Amygdala (tissue), 56 donors: ENCODE data around the gene OSBPL9.
"Not testable (repeated sequence)": the region's sequence is repeated elsewhere in the genome, so short reads cannot be mapped to it uniquely, and the experiment has no call there.

Experiments
- DNase-seq, 56 donors: peaks; one replicate each; lab custom pipeline; 2025; lab: John Stamatoyannopoulos, UW

Gene OSBPL9

DNA sequence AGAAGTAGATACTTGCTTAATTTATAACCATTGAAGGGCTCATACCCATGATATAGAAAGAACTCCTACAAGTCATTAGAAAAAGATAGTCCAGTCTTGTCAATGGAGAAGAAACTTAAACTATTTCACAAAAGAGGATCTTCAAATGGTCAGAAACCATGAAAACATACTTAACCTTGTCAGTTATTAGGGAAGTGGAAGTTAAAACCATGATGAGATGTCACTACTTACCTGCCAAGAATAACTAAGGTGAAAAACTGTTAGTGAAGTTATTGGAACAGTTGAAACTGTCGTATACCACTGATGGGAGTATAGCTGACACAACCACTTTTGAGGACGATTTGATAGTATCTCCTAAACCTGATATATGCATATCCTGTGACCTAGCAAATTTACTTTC is 46.8 kb downstream of the OSBPL9 start:
- DNase-seq = no peak

DNA sequence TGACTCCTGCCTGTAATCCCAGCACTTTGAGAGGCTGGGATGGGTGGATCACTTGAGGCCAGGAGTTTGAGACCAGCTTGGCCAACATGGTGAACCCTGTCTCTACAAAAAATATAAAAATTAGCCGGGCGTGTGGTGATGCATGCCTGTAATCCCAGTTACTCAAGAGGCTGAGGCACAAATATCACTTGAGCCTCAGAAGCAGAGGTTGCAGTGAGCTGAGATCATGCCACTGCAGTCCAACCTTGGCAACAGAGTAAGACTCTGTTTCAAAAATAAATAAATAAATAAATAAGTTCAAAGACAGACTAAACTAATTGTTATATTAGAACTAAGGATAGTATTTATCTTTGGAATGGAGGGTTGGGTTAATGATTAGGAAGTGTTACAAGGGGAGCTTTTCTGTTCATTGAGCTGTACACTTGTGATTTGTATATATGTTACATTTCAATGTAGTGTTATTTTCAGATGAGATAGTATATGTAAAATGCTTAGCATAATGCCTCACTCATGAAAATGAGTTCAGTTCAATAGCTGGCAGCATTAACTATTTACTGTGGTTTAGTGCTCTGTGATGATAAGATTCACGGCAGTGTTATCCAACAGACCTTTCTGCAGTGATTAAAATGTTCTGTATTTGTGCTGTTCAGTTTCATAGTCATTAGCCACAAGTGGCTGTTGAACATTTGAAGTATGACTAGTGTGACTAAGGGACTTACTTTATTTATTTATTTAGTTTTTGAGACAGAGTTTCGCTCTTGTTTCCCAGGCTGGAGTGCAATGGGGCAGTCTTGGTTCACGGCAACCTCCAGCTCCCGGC is 47.7 kb downstream of the OSBPL9 start:
- no peak for DNase-seq

DNA sequence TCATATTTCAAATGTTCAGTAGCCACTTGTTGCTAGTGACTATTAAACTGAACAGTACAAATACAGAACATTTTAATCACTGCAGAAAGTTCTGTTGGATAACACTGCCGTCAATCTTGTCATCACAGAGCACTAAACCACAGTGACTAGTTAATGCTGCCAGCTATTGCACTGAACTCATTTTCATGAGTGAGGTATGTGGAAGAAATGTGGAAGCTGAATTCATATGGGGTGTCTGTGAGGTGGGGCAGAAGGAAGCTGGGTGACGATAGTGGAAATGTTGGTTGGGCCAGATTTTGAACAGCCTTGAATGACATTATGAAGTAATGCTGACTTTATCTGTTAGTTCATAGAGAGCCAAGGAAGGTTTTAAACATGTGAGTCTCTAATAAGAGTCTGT is 49.6 kb downstream of the OSBPL9 start:
- no peak for DNase-seq

DNA sequence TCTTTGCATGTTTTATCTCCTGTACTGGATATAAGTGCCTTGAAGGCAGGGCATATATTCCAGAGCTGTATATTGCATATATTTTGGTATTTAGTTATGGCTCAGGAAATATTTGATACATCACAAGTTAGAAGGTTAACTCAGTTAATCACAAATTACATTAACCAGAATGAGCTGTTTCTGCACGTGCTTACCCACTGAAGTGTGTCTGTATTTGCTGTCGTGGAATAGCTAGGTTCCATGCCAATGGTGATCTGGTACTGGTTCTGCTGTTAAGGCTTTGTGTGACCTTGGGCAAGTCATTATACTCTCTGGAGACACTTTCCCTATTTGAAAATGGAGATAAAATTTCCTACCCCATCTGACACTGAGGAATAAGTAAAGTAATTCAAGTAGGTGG is 50.7 kb downstream of the OSBPL9 start:
- no peak for DNase-seq

DNA sequence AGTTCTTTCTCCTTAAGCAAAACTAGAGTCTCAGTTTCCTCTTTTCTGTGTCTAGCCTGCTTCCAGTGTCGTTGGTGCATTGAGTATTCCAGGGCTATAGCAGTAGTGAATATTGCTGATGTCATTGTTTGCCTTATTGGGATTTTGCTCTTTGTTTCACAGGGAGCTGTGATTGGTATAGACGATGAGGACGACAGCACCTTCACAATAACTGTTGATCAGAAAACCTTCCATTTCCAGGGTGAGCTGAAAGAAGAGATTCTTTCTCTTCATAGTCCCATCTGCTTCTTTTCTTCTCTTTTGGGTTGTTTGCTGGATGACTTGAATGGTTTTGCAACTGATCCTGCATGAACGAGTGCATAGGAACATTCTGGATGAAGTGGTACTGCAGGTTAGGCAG is 52.4 kb downstream of the OSBPL9 start:
- no peak for DNase-seq

DNA sequence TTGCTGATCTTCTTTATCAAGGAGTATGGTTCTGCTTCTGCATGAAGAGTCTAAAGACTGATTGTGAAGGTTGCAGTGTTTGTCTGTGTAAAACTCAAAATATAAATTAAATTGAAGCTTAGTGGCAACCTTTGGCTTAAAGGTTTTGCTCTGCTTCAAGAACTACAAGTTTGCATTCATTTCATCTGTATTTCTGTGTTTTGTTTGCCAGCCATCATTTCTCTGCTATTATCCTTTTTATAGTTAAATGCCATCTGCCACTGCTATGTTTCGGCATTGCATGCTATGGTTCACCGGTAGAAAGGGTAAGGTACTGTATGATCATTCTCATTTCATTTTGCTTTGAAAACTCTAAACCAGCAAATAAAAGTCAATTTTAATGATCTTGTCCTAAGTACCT is 52.9 kb downstream of the OSBPL9 start:
- no peak for DNase-seq

DNA sequence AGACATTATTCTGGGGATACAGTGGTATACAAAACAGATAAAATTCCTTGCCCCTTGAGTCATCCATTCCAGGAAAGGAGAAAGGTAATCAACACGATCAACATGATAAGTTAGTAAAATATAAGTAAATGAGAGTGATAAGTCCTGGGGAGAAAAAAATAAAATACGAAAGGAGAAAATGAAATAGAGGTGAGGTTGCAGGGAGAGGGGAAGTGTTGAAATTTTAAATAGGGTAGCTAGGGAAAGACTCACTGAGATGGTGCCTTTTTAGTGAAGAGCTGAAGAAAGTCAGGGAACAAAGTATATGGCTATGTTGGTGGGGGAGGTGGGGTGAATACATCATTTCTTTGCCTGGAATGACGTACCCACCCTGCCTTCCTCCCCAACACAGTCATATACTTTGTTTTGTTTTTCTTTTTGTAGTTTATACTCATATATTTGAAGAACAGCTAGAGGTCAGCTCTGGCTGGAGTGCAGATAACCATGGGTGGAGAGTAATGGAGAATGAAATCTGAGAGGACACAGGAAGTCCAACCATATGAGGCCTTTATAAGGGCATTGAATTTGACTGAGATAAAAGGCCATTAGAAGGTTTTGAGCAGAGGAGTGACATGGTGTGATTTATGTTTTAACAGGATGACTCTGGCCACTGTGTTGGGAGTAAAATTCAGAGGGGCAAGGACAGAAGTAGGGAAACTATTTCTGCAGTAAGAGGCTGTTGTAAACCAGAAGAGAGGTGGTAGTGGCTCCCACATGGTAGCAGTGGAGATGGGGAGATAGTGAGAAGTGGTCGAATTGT is 54.8 kb downstream of the OSBPL9 start:
- DNase-seq = no peak

DNA sequence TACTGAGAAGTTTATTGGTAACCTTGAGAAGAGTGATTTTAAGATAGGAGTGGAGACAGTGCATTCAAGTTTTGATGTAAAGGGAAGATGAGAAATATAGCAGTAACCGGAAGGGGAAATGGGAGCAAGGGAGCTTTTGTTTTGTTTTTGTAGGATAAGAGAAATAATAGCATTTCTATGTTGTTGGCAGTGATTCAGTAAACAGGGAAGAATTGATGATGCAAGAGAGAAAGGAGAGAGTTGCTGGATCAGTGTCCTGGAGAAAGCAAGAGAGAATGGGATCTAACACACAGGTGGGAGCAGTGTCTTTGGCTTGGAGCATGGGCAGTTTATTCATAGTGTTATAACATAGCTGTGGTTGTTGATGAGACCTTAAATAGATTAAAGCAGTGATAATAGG is 56.4 kb downstream of the OSBPL9 start:
- no peak for DNase-seq

DNA sequence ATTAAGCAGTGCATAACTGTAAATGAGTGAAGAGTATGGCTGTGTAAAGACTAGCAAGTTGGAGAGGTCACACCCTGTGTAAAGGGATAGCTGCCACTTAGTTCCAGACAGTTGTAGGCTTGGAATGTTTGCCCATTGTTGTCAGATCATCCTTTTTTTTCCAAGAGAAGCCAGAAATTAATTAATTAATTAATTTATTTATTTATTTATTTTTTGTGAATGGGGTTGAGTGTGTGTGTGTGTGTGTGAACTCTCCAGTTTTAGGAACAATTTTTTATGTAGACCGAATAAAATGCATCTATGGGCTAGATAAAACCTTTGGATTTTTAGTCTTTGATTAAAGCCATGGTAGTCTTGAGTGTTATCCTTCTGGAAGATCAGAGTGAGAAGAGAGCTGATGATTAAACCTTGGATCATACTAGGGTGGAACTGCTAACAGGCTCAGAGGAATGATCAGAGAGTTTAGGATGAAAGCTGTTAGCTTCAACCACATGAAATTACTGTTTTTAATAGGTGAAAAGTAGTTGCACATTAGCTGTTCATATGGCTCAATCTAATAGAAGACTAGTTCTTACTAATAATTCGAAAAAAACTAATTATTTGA is 58.4 kb downstream of the OSBPL9 start:
- no peak for DNase-seq

DNA sequence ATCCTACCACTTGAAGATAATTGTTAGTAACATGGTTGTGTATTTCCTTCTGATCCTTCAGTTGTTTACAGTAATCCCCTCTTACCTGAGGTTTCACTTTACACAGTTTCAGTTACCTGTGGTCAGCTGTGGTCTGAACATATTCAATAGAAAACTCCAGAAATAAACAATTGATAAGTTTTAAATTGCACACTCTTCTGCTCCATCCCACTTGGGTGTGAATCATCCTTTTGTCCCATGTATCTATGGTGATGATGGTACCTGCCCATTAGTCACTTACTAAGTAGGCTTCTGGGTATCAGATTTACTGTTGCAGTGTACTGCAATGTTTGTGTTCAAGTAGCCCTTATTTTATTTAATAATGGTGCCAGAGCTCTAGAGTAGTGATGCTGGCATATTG is 62.5 kb downstream of the OSBPL9 start:
- DNase-seq = no peak

DNA sequence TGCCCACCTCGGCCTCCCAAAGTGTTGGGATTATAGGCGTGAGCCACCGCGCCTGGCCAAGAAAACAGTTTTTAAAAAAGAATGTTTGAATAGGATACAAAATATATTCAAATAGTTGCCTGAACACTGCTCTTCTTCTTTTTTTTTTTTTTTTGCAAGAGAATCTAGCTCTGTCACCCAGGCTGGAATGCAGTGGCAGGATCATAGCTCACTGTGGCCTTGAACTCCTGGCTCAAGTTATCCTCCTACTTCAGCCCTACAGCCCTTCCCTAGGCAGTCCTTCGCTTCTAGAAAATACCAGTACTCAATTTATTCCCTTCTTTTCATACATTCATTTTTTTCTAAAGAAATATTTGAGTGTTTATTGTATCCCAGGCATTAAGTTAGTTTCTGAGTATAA is 67.9 kb downstream of the OSBPL9 start:
- no peak for DNase-seq

DNA sequence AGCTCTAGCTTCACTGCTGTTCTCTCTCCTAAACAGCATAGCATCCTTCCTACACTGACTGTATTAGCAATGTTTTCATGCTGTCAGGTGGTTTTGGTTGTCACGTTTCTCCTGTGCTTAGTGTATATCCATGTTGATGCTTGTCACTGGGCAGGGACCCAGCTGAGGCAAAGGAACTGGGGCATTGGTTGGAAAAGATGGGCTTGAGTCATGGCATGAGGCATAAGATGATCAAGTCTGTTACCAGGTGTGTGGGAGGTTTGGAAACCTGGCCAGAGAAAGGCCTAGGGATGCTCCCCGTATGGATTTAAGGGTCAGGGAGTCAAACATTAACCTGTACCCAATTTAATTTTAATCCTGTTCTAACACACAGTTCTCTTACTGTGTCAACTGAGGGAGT is 69.6 kb downstream of the OSBPL9 start:
- DNase-seq = no peak

DNA sequence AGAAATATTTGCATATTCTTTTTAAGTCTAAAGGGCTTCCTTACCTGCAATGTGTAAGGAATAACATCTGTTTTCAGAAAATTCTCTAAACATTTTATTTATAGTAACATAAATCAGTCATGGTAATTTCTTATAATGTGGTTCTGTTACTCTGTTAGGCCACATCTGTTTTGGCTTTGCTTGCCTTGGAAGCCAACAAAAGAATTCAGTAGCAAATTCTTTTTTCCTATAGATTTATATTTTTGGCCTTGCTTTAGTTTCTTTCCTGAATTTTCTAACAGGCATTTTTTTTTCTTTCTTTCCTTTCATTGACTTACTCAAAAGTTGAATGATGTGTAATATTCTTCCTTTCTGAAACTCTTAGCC is 72.2 kb downstream of the OSBPL9 start:
- no peak for DNase-seq

DNA sequence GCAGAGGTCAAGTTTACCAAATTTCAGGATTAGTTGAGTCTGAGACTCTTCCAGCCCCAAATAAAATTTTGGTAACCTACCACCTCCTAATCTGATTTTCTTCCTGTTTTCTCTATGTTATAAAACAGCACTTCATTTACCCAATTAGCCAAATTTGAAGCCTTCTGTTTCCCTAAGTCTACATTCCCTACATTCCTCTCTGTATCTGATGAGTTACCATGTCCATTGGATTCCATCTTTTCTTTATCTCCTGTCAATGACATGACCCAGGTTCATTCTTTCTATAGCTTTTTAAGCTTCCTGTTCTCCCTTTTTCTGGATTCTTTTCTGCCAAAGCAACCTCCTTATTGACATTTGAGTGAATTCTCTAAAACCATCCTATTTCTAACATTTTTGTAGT is 72.8 kb downstream of the OSBPL9 start:
- DNase-seq = no peak

DNA sequence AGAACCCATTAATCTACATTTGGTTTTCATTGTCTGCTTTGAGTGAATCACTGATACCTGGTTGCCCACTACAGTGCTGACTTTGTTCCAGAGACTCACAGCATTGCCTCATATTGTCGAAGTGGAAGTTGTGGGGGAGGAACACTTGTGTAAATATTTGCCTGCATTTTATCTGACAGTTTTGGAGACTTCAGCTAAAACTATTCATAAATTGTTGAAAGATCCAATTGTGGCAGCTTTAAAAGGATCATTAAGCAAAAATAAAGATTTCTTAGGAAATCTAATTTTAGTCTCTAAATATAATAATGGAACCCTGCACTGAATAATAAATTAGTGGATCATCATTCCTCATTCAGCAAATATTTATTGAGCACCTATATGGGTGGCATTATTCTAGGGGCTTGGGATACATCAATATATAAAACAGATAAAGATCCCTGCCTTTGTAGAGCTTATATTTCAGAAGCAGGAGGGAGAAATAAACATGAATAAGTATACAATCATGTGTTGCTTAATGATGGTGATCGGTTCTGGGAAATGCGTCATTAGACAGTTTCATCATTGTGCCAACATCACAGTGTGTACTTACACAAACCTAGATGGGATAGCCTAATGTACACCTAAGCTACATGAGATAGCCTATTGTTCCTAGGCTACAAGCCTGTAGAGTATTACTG is 73.5 kb downstream of the OSBPL9 start:
- DNase-seq = no peak

DNA sequence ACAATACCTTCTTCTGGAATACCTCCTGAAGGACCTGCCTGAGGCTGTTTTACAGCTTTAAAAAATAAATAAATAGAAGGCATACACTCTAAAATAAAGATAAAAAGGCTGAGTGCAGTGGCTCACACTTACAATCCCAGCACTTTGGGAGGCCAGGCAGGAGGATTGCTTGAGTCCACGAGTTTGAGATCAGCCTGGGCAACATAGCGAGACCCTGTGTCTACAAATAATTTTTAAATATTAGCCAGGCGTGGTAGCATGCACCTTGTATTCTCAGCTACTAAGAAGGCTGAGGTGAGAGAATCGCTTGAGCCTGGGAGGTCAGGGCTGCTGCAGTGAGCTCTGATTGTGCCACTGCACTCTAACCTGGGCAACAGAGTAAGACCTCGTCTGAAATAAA is 75.0 kb downstream of the OSBPL9 start:
- no peak for DNase-seq

DNA sequence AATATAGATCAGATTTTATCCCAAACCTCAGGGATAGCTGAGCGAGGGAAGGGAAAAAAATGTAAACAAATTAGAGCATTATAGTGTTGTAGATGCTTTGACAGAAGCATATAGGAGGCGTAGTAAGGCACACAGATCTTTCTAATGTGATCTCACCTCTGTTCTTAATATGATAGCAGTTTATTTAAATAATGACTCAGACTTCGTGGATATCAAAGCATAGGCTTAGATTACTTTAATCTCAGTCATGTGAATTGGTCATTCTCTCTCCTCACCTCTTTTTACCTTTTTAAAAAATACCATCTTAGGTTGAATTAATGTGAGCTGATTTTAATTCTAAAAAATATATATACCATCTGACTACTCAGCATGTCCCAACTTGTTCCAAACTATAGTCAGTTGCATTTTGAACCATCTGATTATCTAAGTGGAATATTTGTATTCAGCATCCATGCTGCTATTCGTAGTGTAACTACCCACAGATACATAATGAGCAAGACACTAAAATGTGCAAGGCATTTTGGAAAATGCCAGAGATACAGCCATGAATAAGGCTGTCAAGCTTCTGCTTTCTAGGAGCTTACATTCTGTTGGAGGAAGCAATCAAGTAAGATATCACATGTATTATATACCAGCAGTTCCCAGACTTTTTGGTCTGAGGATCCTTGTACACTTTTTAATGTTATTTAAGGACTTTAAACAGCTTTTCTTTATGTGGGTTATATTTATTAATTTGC is 76.7 kb downstream of the OSBPL9 start:
- DNase-seq = no peak

DNA sequence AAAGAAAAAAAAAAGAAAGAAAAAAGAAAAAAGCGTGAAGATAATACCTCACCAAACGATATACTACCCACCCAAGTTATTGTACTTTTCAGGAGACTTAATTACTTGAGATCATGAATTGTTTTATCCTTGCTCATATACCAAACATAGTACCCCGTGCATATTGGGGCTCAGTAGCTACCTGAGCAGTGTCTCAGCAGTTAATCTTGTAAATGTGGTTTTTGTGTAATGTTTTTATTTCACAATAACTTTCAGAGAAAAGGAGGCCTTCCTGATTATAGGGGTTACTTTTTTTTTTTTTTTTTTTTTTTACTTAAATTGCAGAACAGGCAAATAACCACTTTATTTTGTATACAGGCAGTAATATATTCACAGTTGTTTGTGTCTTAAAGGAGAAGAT is 80.3 kb downstream of the OSBPL9 start:
- DNase-seq = no peak

DNA sequence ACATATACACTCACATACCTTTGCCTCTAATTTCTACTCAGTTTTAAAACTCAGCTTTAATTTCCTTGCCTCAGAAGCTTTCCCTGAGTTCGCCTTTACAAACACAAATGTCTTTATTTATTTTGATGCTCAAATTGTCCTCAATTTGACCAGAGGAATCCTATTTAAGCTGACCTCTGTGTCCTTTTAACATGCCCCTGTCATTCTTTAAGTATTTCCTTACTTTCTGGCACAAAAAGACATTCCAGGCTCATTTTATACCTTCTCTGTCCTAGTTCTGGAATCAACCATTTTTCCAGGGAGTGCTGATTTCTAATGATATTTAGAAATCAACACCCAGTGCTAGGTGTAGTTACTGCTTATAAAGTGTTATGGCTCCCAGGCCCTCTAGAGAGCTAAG is 82.5 kb downstream of the OSBPL9 start:
- DNase-seq = no peak

DNA sequence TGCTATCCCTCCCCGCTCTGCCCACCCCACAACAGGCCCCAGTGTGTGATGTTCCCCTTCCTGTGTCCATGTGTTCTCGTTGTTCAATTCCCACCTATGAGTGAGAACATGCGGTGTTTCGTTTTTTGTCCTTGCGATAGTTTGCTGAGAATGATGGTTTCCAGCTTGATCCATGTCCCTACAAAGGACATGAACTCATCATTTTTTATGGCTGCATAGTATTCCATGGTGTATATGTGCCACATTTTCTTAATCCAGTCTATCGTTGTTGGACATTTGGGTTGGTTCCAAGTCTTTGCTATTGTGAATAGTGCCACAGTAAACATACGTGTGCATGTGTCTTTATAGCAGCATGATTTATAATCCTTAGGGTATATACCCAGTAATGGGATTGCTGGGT is 84.9 kb downstream of the OSBPL9 start:
- not testable (repeated sequence) for DNase-seq
